ENCODE data around the gene ADIRF.

- TF ChIP-seq CTCF (IDR thresholded peaks at IDR 0.05 in 8 of 11, conservative IDR thresholded peaks at IDR 0.05 in 3 of 11) (no peak), POLR2AphosphoS5 (IDR thresholded peaks at IDR 0.05) (no peak)
Measured at GRCh38 chr10:86950349-86950748, 17.9 kb upstream of the ADIRF start.

Data from spleen (tissue), 7 donors.